ENCODE measurements around the gene PTCH1.

The PTCH1 gene

GRCh38 chr9:95505072-95505716, 11.6 kb downstream of the PTCH1 start:
- FAIRE-seq (no peak), DNase-seq (ENCODE audit: insufficient read length) (no peak)
- TF ChIP-seq POLR2AphosphoS5 (IDR thresholded peaks at IDR 0.05; ENCODE audit: low read depth, low read length) = no peak
- no peak for TF ChIP-seq POLR2A (IDR thresholded peaks at IDR 0.05; ENCODE audit: low read depth, low read length)
- TF ChIP-seq TAF1 (IDR thresholded peaks at IDR 0.05; ENCODE audit: borderline replicate concordance, low read depth, low read length) = no peak

GRCh38 chr9:95504053-95504963, 12.5 kb downstream of the PTCH1 start:
- TF ChIP-seq POLR2AphosphoS5 (IDR thresholded peaks at IDR 0.05; ENCODE audit: low read depth, low read length) (no peak), TAF1 (IDR thresholded peaks at IDR 0.05; ENCODE audit: borderline replicate concordance, low read depth, low read length) (no peak), POLR2A (IDR thresholded peaks at IDR 0.05; ENCODE audit: low read depth, low read length) (no peak)
- peak; percentile 32 for DNase-seq (ENCODE audit: insufficient read length)
- peak; percentile 14 for FAIRE-seq

- FAIRE-seq (no peak), DNase-seq (ENCODE audit: insufficient read length) (no peak)
- no peak for TF ChIP-seq POLR2A (IDR thresholded peaks at IDR 0.05; ENCODE audit: low read depth, low read length)
- TF ChIP-seq TAF1 (IDR thresholded peaks at IDR 0.05; ENCODE audit: borderline replicate concordance, low read depth, low read length) = no peak
- TF ChIP-seq POLR2AphosphoS5 (IDR thresholded peaks at IDR 0.05; ENCODE audit: low read depth, low read length) = no peak
These were observed 13.4 kb downstream of the PTCH1 start for GRCh38 chr9:95503369-95503768.

- FAIRE-seq (no peak), DNase-seq (ENCODE audit: insufficient read length) (no peak)
- TF ChIP-seq POLR2A (IDR thresholded peaks at IDR 0.05; ENCODE audit: low read depth, low read length) (no peak), TAF1 (IDR thresholded peaks at IDR 0.05; ENCODE audit: borderline replicate concordance, low read depth, low read length) (no peak), POLR2AphosphoS5 (IDR thresholded peaks at IDR 0.05; ENCODE audit: low read depth, low read length) (no peak)
These were observed 14.5 kb downstream of the PTCH1 start for GRCh38 chr9:95502248-95502647.

- TF ChIP-seq POLR2A (IDR thresholded peaks at IDR 0.05; ENCODE audit: low read depth, low read length) (no peak), POLR2AphosphoS5 (IDR thresholded peaks at IDR 0.05; ENCODE audit: low read depth, low read length) (no peak), TAF1 (IDR thresholded peaks at IDR 0.05; ENCODE audit: borderline replicate concordance, low read depth, low read length) (no peak)
- no peak for DNase-seq (ENCODE audit: insufficient read length)
- FAIRE-seq = no peak
These were observed 16.9 kb downstream of the PTCH1 start for GRCh38 chr9:95499847-95500246.

GRCh38 chr9:95499046-95499676, 17.6 kb downstream of the PTCH1 start:
- no peak for DNase-seq (ENCODE audit: insufficient read length)
- TF ChIP-seq TAF1 (IDR thresholded peaks at IDR 0.05; ENCODE audit: borderline replicate concordance, low read depth, low read length) = no peak
- TF ChIP-seq POLR2A (IDR thresholded peaks at IDR 0.05; ENCODE audit: low read depth, low read length) = no peak
- TF ChIP-seq POLR2AphosphoS5 (IDR thresholded peaks at IDR 0.05; ENCODE audit: low read depth, low read length) = no peak
- FAIRE-seq = peak; percentile 30

GRCh38 chr9:95498641-95499040, 18.1 kb downstream of the PTCH1 start:
- DNase-seq (ENCODE audit: insufficient read length) = no peak
- no peak for TF ChIP-seq TAF1 (IDR thresholded peaks at IDR 0.05; ENCODE audit: borderline replicate concordance, low read depth, low read length)
- TF ChIP-seq POLR2AphosphoS5 (IDR thresholded peaks at IDR 0.05; ENCODE audit: low read depth, low read length) = no peak
- TF ChIP-seq POLR2A (IDR thresholded peaks at IDR 0.05; ENCODE audit: low read depth, low read length) = no peak
- FAIRE-seq = no peak

GRCh38 chr9:95497772-95498171, 19.0 kb downstream of the PTCH1 start:
- FAIRE-seq (no peak), DNase-seq (ENCODE audit: insufficient read length) (no peak)
- TF ChIP-seq TAF1 (IDR thresholded peaks at IDR 0.05; ENCODE audit: borderline replicate concordance, low read depth, low read length) (no peak), POLR2AphosphoS5 (IDR thresholded peaks at IDR 0.05; ENCODE audit: low read depth, low read length) (no peak), POLR2A (IDR thresholded peaks at IDR 0.05; ENCODE audit: low read depth, low read length) (no peak)

- FAIRE-seq = no peak
- TF ChIP-seq POLR2A (IDR thresholded peaks at IDR 0.05; ENCODE audit: low read depth, low read length) (no peak), TAF1 (IDR thresholded peaks at IDR 0.05; ENCODE audit: borderline replicate concordance, low read depth, low read length) (no peak), POLR2AphosphoS5 (IDR thresholded peaks at IDR 0.05; ENCODE audit: low read depth, low read length) (no peak)
- DNase-seq (ENCODE audit: insufficient read length) = no peak
These were observed 20.1 kb downstream of the PTCH1 start for GRCh38 chr9:95496687-95497086.

- TF ChIP-seq TAF1 (IDR thresholded peaks at IDR 0.05; ENCODE audit: borderline replicate concordance, low read depth, low read length) (no peak), POLR2AphosphoS5 (IDR thresholded peaks at IDR 0.05; ENCODE audit: low read depth, low read length) (no peak), POLR2A (IDR thresholded peaks at IDR 0.05; ENCODE audit: low read depth, low read length) (no peak)
- FAIRE-seq (no peak), DNase-seq (ENCODE audit: insufficient read length) (no peak)
These were observed 20.8 kb downstream of the PTCH1 start for GRCh38 chr9:95495961-95496360.

GRCh38 chr9:95495529-95495928, 21.2 kb downstream of the PTCH1 start:
- DNase-seq (ENCODE audit: insufficient read length) = no peak
- TF ChIP-seq TAF1 (IDR thresholded peaks at IDR 0.05; ENCODE audit: borderline replicate concordance, low read depth, low read length) = no peak
- no peak for TF ChIP-seq POLR2A (IDR thresholded peaks at IDR 0.05; ENCODE audit: low read depth, low read length)
- TF ChIP-seq POLR2AphosphoS5 (IDR thresholded peaks at IDR 0.05; ENCODE audit: low read depth, low read length) = no peak
- no peak for FAIRE-seq
